ENCODE measurements around the gene EPHA6.

GRCh38 chr3:97719156-97719821 lies 904.9 kb downstream of the EPHA6 start:
- TF ChIP-seq CTCF (IDR thresholded peaks at IDR 0.05; ENCODE audit: low read length) (peak; percentile 93), EZH2 (IDR thresholded peaks at IDR 0.05; ENCODE audit: borderline replicate concordance, low read length) (no peak)

All from OCI-LY1 (cell line).